GDM1 (cell line): ENCODE results near the gene GSN.

Experiments
- DNase-seq: peaks from one replicate; lab custom pipeline; 2025; lab: John Stamatoyannopoulos, UW

Gene GSN

DNA sequence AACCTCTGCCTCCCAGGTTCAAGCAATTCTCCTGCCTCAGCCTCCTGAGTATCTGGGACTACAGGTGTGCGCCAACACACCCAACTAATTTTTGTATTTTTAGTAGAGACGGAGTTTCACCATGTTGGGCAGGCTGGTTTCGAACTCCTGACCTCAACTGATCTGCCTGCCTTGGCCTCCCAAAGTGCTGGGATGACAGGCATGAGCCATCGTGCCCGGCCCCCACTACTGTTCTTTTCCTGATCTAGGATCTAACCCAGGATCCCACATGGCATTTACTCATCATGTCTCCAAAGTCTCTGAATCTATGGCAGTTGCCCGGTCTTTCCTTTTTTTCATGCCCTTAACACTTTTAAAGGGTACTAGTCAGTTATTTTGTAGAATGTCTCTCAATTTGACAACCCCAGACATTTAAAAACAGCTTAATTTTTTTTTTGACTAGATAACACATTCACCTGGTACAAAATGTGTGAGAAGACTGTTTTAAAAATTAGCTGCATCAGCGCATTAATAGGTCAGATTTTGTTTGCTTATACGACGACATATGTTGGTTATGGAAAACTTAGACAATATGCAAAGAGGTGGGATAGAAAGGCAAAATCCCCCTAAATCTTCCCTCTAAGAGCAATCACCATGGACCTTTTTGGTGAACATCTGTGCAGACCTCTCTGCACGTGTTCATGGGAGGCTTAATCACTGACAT, 55.6 kb downstream of the GSN start:
- DNase-seq: no peak

DNA sequence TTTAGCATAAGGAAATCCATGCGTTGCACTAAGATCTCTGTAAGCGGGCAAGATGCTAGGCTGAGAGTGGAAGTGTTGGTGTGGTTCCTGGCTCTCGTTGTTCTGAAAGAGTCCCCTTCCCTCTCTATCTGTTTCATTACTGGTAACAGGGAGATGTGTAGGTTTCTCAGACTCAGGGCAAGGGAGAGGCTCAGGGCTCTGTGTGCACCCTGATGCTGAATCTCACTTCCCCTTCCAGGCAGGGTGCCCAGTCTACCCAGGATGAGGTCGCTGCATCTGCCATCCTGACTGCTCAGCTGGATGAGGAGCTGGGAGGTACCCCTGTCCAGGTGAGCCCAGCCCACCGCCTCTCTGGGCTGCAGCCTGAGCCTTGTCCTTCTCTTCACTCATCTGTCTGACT, 56.4 kb downstream of the GSN start:
- no peak for DNase-seq

DNA sequence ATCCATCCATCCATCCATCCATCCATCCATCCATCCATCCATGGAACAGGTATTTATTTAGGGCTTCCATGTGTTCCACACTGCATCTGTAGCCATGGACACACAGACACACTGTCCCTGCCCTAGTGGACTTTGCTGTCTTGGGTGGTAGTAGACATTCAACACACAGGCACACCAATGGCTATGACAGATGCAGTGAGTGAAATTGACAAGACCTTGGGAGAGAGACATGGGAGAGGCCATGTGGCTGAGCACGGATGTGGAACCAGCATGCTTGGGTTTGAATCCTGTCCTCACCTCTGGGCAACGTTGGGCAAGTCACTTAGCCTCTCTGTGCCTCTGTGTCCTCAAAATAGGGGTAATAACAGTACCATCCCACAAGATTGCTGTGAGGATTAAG, 56.8 kb downstream of the GSN start:
- no peak for DNase-seq

DNA sequence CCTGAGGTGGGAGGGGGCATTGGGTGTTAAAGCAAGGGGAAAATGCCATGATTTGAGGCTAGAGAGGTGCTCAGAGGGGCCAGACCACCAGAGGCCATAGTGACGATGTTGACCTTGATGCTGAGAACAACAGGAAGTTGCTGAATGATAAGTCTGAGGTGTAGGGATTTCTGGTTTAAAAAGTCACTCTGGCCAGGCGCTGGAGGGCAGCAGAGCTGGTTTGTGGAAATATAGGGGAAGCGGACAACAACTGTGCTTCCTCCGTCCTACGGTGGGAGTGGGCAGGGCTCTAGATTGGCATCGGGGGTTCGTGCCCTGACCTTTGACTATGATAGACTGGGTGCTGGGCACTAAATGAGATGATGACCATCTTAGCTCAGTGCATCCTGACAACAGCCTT, 57.4 kb downstream of the GSN start:
- no peak for DNase-seq

DNA sequence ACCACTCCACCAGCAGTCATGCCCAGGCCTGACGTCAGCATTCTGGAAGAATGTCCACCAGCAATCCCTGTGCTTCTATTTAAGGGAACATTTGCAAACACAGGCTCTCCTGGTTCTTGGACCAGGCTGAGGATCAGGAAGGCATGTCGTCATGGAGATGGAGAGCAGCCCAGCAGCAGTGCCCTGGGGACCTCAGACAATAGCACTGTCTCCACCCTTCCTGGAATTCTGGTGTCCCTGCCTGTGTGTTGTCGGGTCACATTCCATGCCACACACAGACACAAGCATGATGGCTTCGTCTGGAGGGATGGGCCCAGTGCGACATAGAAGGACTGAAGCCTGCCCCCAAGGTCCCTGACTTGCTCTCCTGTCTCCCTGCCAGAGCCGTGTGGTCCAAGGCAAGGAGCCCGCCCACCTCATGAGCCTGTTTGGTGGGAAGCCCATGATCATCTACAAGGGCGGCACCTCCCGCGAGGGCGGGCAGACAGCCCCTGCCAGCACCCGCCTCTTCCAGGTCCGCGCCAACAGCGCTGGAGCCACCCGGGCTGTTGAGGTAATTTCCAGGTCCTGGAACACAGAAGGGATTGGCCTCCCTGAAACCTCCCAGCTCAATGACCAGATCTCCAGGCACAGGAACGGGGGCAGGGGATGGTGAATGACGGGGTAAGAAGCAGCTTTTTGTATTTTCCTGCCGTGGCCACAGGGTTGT, 58.3 kb downstream of the GSN start:
- DNase-seq: no peak

DNA sequence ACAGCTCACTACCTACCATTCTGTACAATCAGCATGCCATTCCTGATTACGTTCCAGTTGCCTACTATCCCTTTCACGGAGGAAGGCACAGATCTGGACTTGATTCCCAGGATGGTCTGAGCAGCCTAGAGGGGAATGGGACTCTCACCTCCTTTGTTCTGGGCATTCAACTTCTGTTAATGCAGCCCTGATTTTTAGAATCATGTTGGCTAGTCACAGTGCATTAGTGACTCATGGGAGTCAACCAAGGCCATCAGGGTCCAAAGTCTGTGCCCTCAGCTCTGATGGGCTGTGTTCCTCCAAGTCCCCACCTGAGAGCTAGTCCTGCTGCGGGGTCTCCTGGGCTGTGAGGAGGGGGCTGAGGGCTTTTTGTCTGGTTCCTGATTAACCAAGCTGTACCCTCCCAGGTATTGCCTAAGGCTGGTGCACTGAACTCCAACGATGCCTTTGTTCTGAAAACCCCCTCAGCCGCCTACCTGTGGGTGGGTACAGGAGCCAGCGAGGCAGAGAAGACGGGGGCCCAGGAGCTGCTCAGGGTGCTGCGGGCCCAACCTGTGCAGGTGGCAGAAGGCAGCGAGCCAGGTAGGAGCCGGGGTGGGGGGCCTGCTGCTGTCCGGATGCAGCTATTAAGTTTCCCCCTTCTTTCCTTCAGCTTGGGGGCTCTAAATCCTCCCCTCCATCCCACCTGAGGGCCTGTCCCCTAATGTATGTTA, 59.1 kb downstream of the GSN start:
- DNase-seq: no peak

DNA sequence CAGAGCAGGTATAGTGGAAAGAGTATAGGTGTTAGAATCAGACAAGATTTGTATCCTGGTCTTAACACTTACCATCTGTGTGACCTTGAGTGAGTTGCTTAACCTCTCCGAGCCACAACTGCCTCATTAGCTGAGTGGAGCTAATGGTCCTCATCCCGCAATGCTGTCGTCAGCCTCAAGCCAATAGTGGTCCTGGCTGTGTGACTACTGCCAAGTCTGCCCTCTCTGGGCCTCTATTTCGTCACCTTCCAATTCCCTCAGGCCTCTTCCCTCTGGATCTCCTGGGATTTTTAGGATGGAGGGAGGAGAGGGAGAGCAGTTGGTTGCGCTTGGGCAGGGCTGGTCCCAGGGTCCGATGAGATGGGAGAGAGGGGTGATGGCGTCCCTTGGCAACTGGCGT, 60.5 kb downstream of the GSN start:
- DNase-seq: no peak

DNA sequence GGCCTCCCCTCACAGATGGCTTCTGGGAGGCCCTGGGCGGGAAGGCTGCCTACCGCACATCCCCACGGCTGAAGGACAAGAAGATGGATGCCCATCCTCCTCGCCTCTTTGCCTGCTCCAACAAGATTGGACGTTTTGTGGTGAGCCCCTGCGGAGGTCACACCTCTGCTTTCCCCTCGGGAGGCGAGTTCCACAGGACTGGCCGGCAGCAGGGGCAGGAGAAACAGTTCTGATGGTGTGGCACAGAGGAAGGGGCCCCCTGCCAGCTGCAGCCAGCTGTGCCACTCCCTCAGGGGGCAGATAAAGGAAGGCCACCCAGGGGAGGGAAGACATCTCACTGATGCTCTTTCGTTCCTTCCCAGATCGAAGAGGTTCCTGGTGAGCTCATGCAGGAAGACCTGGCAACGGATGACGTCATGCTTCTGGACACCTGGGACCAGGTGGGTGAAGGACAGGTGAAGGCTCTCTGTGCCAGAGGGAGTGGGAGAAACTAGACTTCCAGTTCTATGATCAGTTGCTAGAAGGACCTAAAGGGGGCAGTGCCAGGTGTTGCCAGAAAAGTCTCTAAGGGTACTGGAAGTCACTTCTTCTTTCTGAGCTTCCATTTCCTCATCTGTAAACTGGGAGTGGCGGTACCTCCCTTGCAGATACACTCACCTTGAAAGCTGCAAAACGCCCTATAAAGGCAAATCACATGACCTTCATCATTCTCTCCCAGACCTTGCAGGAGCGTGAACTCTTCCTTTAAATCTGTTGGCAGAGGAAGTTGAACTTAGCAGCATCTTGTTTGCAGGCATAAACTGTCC, 61.1 kb downstream of the GSN start:
- no peak for DNase-seq

DNA sequence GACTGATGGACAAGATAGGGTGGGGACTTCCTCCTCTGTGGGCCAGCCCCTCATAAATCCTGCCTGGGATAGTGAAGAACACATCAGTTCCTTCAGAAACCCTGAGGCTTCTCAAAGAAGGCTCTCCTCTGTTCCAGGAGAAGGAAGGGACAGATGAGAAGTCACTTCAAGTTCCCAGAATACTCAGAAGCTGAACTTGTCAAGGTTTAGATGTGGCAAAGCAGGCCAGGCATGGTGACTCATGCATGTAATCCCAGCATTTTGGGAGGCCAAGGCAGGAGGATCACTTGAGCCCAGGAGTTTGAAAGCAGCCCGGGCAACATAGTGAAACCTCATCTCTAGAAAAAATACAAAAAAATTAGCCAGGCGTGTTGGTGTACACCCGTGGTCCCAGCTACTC, 63.6 kb downstream of the GSN start:
- no peak for DNase-seq

DNA sequence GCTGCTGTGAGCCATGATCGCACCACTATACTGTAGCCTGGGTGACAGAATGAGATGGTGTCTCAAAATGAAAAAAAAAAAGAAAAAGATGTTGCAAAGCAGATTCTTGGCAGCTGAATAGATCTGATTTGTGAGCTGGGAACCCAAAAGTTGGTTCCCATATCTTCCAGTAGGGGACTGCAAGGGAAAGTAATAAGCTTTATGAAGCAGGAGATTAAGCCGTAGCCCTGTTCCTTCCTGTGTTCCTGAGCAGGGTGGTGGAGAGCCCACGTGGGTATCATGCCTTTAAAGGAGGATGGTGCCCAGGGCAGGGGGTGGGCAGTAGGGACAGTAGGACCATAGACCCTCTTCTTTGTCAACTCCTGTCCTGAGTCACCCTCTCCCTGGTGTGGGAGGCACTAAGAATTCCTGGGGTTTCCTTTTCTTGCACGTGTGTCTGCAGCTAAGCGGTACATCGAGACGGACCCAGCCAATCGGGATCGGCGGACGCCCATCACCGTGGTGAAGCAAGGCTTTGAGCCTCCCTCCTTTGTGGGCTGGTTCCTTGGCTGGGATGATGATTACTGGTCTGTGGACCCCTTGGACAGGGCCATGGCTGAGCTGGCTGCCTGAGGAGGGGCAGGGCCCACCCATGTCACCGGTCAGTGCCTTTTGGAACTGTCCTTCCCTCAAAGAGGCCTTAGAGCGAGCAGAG, 64.2 kb downstream of the GSN start:
- no peak for DNase-seq

DNA sequence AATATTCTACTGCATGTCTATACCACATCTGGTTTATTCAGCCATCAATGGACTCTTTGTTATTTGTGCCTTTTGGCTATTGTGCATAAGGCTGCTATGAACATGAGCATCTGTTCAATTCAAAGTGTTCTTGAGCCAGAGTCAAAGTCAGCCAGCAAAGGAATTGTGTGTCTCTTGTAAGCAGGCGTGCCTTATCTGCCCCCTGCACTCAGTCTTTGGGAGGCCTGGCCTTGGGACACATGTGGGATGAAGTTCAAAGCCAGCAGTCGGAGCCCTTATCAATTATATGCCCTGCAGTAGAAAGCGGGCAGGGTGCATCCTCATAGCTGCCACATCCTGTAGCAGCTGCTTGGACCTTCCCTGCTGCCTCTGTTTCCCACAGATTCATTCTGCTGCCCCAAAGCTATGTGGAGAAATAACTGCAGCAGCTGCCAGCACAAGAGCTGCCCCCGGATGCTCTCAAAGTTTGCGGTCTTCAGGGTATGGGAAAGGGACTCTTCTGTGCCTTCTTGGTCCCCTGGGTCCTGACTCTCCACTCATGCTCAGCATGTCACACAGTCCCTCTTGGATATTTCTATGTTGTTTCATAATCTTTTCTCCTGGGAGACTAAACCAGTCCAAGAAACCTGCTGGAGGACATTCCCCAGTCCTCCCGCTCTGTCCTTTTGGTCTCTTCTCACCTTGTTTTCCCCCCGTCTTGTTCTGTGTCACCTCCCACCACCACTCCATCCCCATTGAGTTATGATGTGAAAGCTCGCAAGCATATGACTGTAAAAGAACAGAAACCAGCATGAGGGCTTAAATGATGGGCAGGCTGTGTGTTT, 66.2 kb downstream of the GSN start:
- DNase-seq: no peak

DNA sequence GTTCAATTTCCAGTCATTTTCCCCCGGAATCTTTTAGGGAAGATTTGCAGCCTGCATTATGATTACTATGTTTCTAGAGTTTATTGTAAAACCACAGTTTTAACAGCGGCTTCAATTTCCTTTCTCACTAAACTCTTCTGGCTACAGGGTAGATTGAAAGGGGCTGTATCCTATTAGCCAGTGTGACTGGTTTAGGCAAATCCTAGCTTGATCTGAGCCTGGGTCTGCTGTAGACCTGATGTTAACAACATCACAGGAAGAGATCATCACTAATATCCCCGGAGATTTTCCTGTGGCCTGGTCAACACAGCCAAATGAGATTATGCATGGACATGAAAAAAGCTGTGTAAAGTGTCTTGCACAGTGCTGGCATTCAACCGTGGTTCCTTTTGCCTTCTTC, 68.7 kb downstream of the GSN start:
- no peak for DNase-seq

DNA sequence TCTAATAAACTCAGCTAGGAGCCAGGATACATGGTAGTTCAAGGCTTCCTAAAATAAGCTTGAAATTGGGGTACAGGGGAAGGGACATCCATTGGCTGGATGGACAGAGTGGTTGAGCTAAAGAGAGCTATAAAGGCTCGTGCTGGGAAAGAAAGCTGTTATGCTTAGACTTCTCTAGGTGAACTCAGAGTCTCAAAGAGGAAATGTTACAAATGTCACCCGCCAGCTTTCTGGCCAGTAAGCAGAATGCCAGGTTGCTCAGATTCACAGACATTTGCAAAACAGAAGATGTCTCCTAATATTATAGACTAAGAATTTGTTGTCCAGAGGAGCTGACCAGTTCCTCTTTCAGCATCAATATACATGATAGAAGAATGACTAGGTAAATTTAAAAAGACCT, 71.5 kb downstream of the GSN start:
- DNase-seq: no peak

DNA sequence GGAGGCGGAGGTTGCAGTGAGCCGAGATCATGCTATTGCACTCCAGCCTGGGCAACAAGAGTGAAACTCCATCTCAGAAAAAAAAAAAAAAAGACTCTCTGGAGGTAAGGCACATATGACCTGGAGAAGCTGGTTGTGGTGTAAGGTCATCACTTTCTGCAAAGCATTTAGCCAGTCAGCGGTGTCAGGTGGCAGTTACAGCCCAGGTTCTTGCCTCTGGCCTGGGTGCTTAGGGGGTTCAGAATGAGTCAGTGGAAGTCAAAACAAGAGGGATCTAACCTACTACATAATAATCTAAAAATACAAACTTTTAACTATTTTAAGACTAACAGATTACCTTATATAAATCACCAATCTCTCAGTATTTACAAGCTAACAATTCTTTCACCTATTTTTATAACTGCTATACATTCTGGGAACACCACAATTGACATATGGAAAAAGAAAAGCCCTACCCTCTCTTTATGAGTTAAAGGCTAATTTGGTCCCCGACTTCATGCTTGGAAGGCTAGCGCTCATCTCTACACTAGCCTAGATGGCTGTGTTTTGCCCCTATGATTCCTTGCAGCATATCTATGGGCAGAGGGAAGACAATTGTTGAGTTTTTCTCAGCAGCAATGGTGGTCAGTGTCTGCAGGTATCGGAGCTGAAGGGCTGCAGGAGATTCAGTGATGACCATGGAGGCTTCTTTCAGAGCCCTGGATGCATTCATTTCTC, 72.9 kb downstream of the GSN start:
- no peak for DNase-seq

DNA sequence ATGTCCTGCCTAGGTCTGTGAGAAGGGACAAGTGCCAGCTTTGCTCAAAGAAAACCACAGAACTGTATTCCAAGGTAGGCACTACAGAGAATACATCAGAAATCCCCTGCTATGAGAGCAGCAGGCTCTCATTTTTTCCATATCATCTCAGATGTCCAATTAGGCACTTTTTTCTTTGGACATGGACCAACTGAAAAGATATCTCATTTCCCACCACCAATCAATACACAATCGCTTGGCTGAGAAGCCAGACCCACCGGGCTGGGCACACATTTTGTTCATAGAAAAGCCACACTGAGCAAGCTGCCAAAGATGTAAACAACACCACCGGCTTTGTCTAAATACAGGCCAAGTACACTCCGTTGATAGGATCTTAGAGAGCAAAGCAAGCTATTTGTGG, 76.2 kb downstream of the GSN start:
- no peak for DNase-seq

DNA sequence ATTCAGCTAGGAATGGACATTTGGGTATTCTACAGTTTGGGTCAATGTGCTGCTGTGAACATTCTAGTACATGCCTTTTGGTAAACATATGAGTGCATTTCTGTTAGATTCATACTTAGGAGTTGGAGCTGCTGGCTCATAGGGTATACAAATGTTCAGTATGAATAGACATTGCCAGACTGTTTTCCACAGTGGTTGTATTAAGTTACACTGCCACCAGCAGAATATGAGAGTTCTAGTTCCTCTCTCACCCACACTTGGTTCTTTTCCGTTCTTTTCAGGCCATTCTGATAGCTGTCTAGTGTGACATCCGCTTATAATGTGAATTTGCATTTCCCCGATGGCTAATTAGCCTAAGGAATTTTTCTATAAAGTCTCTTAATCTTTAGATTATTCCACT, 77.1 kb downstream of the GSN start:
- DNase-seq: no peak

DNA sequence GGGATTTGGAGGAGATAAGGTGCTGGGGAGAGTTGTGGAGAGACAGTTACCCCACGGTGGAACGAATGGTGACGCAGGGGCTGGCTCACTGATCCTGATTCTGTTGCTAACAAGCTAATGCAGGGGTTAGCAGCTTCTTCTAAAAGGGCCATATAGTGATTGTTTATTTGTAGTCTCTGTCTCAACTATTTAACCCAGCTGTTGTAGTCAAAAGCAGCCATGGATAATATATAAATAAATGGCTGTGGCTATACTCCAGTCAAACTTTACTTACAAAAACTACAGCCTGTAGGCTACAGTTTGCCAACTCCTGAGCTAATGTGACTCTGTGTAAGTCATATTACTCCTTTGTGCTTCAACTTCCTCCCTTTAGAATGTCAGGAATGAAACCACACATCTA, 80.3 kb downstream of the GSN start:
- DNase-seq: no peak

DNA sequence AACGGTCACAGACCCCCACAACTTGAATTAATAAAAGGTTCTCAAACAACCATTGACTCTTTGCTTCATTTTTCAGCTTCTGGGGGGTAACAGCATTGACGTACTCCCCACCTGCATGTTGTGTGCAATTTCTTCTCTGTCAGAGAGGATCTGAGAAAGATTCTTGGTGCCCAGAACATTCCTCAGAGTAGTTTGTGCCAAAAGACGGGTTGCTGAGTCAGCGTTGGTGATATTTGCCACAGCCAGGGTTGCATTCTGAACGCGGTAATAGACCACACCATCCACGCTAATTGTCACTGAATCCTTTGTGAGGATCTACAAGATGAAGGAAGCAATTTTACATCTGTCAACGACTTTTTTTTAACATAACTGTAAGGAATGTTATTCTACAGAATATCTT, 81.0 kb downstream of the GSN start:
- no peak for DNase-seq

DNA sequence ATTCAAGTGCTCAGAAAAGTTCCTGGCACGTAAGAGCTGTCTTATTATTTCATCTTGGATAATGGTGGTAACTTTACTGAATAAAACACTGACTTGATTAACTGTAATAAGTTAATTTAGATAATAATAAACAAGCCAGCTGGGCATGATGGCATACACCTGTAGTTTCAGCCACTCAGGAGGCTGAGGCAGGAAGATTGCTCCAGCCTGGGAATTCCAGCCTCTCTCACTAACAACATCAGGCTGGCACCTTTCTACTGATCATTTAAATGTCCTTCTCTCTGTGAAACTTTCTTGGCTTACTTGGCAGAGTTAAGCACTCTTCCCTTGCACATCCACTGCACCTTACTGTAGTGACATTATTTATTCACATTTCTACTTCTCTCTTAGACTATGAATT, 82.1 kb downstream of the GSN start:
- no peak for DNase-seq

DNA sequence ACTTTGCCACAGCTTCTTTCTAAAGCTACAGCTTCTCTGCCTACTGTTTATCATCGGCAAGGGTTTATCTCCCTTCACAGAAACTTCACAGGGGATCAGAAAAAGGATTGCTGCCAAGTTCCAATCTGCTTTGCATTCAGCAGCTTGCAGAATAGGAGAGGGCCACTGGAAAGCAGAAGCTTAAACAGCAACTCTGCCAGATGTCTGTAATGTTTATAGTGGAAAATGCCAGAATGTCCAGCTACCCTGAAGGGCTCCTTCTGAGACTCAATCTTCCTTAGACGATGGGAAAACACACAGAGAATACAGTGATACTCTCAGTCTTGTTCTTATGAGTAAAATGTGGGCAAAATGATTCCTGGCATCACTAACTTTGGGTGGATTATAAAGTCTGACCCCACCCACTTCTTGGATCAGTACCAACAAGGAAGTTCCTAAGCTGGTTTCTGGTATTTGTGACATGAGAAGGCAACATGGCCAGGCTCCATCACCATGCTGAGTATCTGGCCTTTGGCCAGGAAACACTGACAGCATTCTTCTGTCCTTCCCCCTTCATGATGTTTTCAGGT, 83.1 kb downstream of the GSN start:
- no peak for DNase-seq
